Epithelial cell of esophagus (primary cell): Measurements from ENCODE around the gene ELFN2.

ENCODE experiments used
- DNase-seq: peaks from one replicate; pipeline ENCODE4 v3.0.0; 2010; ENCODE audit warnings: low read depth
- H3K4me3 ChIP-seq: 2 replicates; pipeline ENCODE4 v1.5.1; 2011; ENCODE audit warnings: mild to moderate bottlenecking, low read length, control low read depth
- TF ChIP-seq, protein P1 (sequence below): IDR thresholded peaks from 2 replicates; pipeline ENCODE4 v1.5.1; 2011; ENCODE audit warnings: low read depth, mild to moderate bottlenecking, low read length, control low read depth, inconsistent platforms; ENCODE audit not compliant: insufficient read depth; ENCODE audit errors: missing control alignments

Gene ELFN2

DNA sequence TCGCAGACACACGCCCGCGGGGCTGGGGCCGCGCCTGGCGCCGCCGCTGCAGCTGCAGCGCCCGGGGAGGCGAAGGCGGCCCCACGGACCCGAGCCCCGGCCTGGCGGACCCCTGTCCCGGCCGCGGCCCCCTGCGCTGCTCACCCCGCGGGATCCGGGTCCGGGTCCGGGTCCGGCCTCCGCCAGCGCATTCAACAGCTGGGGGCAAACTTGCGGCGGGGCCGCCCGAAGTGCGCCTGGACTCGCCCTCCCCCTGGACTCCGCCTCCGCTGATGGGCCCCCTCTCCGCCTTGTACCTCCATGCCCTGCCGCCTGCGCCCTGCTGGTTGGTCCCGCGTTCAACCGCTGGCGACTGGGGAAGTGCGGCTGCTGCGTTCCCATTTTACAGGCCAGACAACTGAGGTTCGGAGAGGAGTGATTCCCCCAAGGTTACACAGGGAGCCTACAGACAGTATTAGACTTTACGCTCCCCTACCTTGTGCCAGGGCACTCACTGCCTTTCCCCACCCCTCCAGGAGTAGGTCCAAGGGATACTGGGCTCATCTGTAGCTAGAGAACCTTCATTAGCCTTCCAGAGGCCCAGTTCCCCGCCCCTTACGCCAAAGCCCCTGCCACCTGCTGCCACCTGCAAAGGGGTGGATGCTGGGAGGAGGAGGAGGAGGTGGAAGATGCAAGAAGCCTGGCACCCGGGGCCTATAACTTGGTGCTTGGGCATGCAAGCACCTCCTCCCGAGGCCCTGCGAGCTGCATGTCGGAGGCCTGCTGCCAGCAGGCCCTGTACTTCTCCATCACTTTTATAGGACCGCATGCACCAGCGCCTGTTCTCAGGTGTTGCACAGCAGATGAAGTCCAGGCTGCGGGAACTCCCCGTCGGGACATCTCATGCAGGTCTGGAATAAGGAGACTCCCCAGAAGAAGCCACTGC is 694 bp upstream of the ELFN2 start:
- TF ChIP-seq, protein P1, sequence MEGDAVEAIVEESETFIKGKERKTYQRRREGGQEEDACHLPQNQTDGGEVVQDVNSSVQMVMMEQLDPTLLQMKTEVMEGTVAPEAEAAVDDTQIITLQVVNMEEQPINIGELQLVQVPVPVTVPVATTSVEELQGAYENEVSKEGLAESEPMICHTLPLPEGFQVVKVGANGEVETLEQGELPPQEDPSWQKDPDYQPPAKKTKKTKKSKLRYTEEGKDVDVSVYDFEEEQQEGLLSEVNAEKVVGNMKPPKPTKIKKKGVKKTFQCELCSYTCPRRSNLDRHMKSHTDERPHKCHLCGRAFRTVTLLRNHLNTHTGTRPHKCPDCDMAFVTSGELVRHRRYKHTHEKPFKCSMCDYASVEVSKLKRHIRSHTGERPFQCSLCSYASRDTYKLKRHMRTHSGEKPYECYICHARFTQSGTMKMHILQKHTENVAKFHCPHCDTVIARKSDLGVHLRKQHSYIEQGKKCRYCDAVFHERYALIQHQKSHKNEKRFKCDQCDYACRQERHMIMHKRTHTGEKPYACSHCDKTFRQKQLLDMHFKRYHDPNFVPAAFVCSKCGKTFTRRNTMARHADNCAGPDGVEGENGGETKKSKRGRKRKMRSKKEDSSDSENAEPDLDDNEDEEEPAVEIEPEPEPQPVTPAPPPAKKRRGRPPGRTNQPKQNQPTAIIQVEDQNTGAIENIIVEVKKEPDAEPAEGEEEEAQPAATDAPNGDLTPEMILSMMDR = no peak
- no peak overlapping the region for H3K4me3 ChIP-seq
- no peak for DNase-seq

GRCh38 chr22:37426706-37427134 is 559 bp downstream of the ELFN2 start:
- TF ChIP-seq, protein P1 = no peak
- no peak for DNase-seq
- H3K4me3 ChIP-seq = peak overlapping the region; percentile 49

DNA sequence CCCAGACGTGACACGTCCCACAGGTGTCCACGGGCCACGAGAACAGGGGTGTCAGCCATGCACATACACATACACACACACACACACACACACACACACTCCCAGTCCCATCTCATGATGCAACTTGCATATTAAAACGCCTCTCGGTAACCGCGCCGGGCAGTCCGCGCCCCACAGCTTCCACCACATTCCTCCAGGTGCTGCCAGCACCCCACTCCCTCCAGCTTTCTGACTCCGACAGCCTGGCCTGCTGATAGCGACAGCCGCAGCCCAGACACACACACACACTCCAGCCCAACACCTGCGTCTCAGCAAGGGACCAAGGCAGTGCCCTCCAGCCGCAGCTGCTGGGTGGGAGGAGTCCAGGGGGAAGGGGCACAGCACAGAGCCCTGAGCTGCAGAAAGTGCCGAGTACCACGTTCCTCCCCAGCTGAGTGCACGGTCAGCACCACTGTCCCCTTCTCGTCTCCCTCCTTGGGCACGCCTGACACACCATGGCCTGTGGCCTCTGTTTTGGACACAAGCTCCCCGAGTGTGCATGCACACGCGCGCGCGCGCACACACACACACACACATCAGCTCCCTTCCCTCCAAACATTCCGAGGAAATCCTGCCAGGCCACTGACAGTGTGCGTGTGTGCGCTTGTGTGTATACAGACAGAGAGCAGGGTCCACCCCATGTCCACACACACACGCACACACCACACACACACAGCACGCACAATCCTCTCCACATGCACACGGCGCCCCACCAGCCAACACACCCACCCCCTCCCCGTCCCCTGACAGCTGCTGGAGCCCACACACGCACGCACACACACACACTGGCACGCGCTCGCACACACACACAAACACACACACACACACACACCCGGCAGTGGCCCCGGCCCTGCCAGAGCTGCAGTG is 1.2 kb downstream of the ELFN2 start:
- peak overlapping the region; percentile 49 for H3K4me3 ChIP-seq
- peak; percentile 53 for DNase-seq
- TF ChIP-seq, protein P1 = no peak

GRCh38 chr22:37425369-37425768 is 1.9 kb downstream of the ELFN2 start:
- no peak overlapping the region for H3K4me3 ChIP-seq
- TF ChIP-seq, protein P1 = no peak

DNA sequence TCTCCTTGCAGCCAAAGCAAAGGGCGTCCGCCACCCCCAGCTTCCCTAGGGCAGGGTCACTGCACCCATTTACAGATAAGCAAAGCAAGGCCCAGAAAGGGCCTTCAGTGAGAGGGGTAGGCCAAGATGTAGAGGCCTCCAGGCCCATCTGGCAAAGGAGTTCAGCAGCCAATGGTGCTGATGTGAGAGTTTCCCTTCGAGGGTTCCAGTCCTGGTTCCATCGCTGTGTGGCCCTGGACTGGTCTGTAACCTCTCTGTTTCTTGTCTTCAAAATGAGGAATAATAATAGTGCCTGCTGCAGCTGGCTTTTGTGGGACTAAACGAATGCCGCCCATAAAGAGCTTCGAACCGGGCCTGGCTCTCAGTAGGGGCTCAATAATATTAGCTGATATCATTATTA is 4.0 kb downstream of the ELFN2 start:
- no peak overlapping the region for H3K4me3 ChIP-seq
- TF ChIP-seq, protein P1 = no peak
- DNase-seq = no peak

More at GRCh38 chr22:37425369-37425768, 1.9 kb downstream of the ELFN2 start:
- no peak for DNase-seq

- DNase-seq = no peak
- TF ChIP-seq, protein P1 = no peak
- H3K4me3 ChIP-seq = no peak overlapping the region
Observed at GRCh38 chr22:37421468-37421877, 5.8 kb downstream of the ELFN2 start.
